SW480 (cell line): ENCODE data around the gene ADCY2.

Experiments
- DNase-seq: peaks from one replicate; pipeline ENCODE4 v3.0.0-alpha.2; 2016; ENCODE audit warnings: low spot score

Gene ADCY2

GRCh38 chr5:7828269-7828668, 432.3 kb downstream of the ADCY2 start:
- DNase-seq: no peak

- no peak for DNase-seq
These were observed 439.0 kb downstream of the ADCY2 start for GRCh38 chr5:7834982-7835381.

GRCh38 chr5:7837403-7837802, 441.5 kb downstream of the ADCY2 start:
- DNase-seq: no peak

GRCh38 chr5:7842531-7842930, 446.6 kb downstream of the ADCY2 start:
- DNase-seq: peak; percentile 20

GRCh38 chr5:7844901-7845300, 449.0 kb downstream of the ADCY2 start:
- no peak for DNase-seq

- no peak for DNase-seq
These were observed 449.6 kb downstream of the ADCY2 start for GRCh38 chr5:7845557-7845956.

- DNase-seq: no peak
These were observed 450.4 kb downstream of the ADCY2 start for GRCh38 chr5:7846327-7846726.

GRCh38 chr5:7848296-7848695, 452.4 kb downstream of the ADCY2 start:
- no peak for DNase-seq

GRCh38 chr5:7849681-7850394, 453.9 kb downstream of the ADCY2 start:
- peak; percentile 20 for DNase-seq

GRCh38 chr5:7850395-7851239, 454.7 kb downstream of the ADCY2 start, which contains the start of gene CFAP90:
CFAP90 (minus strand) TSS chr5:7851133; CDS start chr5:7851021, 112 bp downstream.
- DNase-seq: peak; percentile 36

GRCh38 chr5:7851240-7851592, 455.3 kb downstream of the ADCY2 start:
- no peak for DNase-seq

- DNase-seq: no peak
These were observed 455.8 kb downstream of the ADCY2 start for GRCh38 chr5:7851617-7852289.

GRCh38 chr5:7852542-7852941, 456.6 kb downstream of the ADCY2 start:
- DNase-seq: no peak

- DNase-seq: no peak
These were observed 457.1 kb downstream of the ADCY2 start for GRCh38 chr5:7852988-7853387.

- DNase-seq: no peak
These were observed 459.7 kb downstream of the ADCY2 start for GRCh38 chr5:7855611-7856010.

GRCh38 chr5:7856855-7857254, 460.9 kb downstream of the ADCY2 start:
- DNase-seq: peak; percentile 52

- DNase-seq: no peak
These were observed 461.4 kb downstream of the ADCY2 start for GRCh38 chr5:7857361-7857760.

- DNase-seq: no peak
These were observed 462.1 kb downstream of the ADCY2 start for GRCh38 chr5:7857926-7858632.

- no peak for DNase-seq
These were observed 470.3 kb downstream of the ADCY2 start for GRCh38 chr5:7866196-7866595.

- no peak for DNase-seq
These were observed 471.3 kb downstream of the ADCY2 start for GRCh38 chr5:7867260-7867659.

GRCh38 chr5:7868427-7868772, 472.5 kb downstream of the ADCY2 start:
- DNase-seq: peak; percentile 14

GRCh38 chr5:7868773-7869473, 473.0 kb downstream of the ADCY2 start, which contains the start of the genes FASTKD3 and MTRR:
FASTKD3 (minus strand) TSS chr5:7869031; CDS start chr5:7868083, 948 bp downstream.
MTRR (plus strand) TSS chr5:7869148; CDS start chr5:7870795, 1,647 bp downstream.
- peak; percentile 94 for DNase-seq
